SK-N-SH treated with all-trans-retinoic acid at 6 μM for 48 hours (cell line): ENCODE measurements around the gene ADCYAP1R1.

ENCODE experiments used
- ATAC-seq: fragments of 200-7000 bp; cut with Tn5 transposase; 3 replicates; pipeline ENCODE4 v1.9.1; 2020; ENCODE audit warnings: mild to moderate bottlenecking, moderate library complexity
- CSDC2 ChIP-seq: fragments of 250-450 bp; sonication (Bioruptor Pico); IDR thresholded peaks from 2 replicates; pipeline ENCODE4 v1.5.0; 2020; ENCODE audit warnings: mild to moderate bottlenecking, moderate library complexity
- ESRRG ChIP-seq: fragments of 250-450 bp; sonication (Bioruptor Pico); IDR thresholded peaks from 2 replicates; pipeline ENCODE4 v1.6.1; 2021; ENCODE audit warnings: mild to moderate bottlenecking
- GLIS3 ChIP-seq: fragments of 250-450 bp; sonication (Bioruptor Pico); IDR thresholded peaks from 2 replicates; pipeline ENCODE4 v1.5.0; 2020; ENCODE audit warnings: mild to moderate bottlenecking, moderate library complexity
- ISL1 ChIP-seq: fragments of 250-450 bp; sonication (Bioruptor Pico); IDR thresholded peaks from 2 replicates; pipeline ENCODE4 v2.1.2; 2022; ENCODE audit warnings: mild to moderate bottlenecking, moderate library complexity
- OSR1 ChIP-seq: fragments of 250-450 bp; sonication (Bioruptor Pico); IDR thresholded peaks from 2 replicates; pipeline ENCODE4 v1.8.0; 2022; ENCODE audit warnings: moderate library complexity, mild to moderate bottlenecking, inconsistent platforms
- PATZ1 ChIP-seq: fragments of 250-450 bp; sonication (Bioruptor Pico); IDR thresholded peaks from 2 replicates; pipeline ENCODE4 v1.8.0; 2020; ENCODE audit warnings: mild to moderate bottlenecking, moderate library complexity, borderline replicate concordance
- PPARA ChIP-seq: fragments of 250-450 bp; sonication (Bioruptor Pico); IDR thresholded peaks from 2 replicates; pipeline ENCODE4 v1.5.0; 2020; ENCODE audit warnings: mild to moderate bottlenecking, borderline replicate concordance
- SNAI2 ChIP-seq: fragments of 250-450 bp; sonication (Bioruptor Pico); IDR thresholded peaks from 2 replicates; pipeline ENCODE4 v1.5.0; 2020; ENCODE audit warnings: mild to moderate bottlenecking, moderate library complexity
- TCF4 ChIP-seq: fragments of 250-450 bp; sonication (Bioruptor Pico); IDR thresholded peaks from 2 replicates; pipeline ENCODE4 v1.8.0; 2021; ENCODE audit warnings: mild to moderate bottlenecking, moderate library complexity, borderline replicate concordance
- TOX ChIP-seq: fragments of 250-450 bp; sonication (Bioruptor Pico); IDR thresholded peaks from 2 replicates; pipeline ENCODE4 v1.8.0; 2021; ENCODE audit warnings: mild to moderate bottlenecking, moderate library complexity, borderline replicate concordance
- ZC3H10 ChIP-seq: fragments of 250-450 bp; sonication (Bioruptor Pico); IDR thresholded peaks from 2 replicates; pipeline ENCODE4 v1.5.1; 2021; ENCODE audit warnings: mild to moderate bottlenecking, moderate library complexity
- ZFP3 ChIP-seq: fragments of 250-450 bp; sonication (Bioruptor Pico); IDR thresholded peaks from 2 replicates; pipeline ENCODE4 v1.5.0; 2020; ENCODE audit warnings: mild to moderate bottlenecking, moderate library complexity
- ZFP30 ChIP-seq: fragments of 450-650 bp; formaldehyde crosslinking; IDR thresholded peaks from 2 replicates; pipeline ENCODE4 v1.5.0; 2022; ENCODE audit warnings: mild to moderate bottlenecking, moderate library complexity
- ZNF565 ChIP-seq: fragments of 450-650 bp; formaldehyde crosslinking; conservative IDR thresholded peaks from 2 replicates; pipeline ENCODE4 v1.5.0; 2020; ENCODE audit warnings: low read depth, mild to moderate bottlenecking, moderate library complexity
- ZNF8 ChIP-seq: fragments of 450-650 bp; formaldehyde crosslinking; IDR thresholded peaks from 2 replicates; pipeline ENCODE4 v1.5.0; 2020; ENCODE audit warnings: mild to moderate bottlenecking, moderate library complexity
- TF ChIP-seq, protein P1 (sequence below): fragments of 250-450 bp; sonication (Bioruptor Pico); IDR thresholded peaks from 2 replicates; pipeline ENCODE4 v1.5.1; 2020; ENCODE audit warnings: low read depth, mild to moderate bottlenecking, moderate library complexity
- TF ChIP-seq, protein P2 (sequence below): fragments of 250-450 bp; sonication (Bioruptor Pico); IDR thresholded peaks from 2 replicates; pipeline ENCODE4 v1.8.0; 2021; ENCODE audit warnings: low read depth, mild to moderate bottlenecking, moderate library complexity, borderline replicate concordance
- TF ChIP-seq, protein P3 (sequence below): fragments of 250-450 bp; sonication (Bioruptor Pico); IDR thresholded peaks from 2 replicates; pipeline ENCODE4 v1.5.0; 2020; ENCODE audit warnings: mild to moderate bottlenecking, moderate library complexity
- TF ChIP-seq, protein P4 (sequence below): fragments of 250-450 bp; sonication (Bioruptor Pico); IDR thresholded peaks from 2 replicates; pipeline ENCODE4 v1.5.1; 2021; ENCODE audit warnings: mild to moderate bottlenecking, moderate library complexity

Gene ADCYAP1R1

DNA sequence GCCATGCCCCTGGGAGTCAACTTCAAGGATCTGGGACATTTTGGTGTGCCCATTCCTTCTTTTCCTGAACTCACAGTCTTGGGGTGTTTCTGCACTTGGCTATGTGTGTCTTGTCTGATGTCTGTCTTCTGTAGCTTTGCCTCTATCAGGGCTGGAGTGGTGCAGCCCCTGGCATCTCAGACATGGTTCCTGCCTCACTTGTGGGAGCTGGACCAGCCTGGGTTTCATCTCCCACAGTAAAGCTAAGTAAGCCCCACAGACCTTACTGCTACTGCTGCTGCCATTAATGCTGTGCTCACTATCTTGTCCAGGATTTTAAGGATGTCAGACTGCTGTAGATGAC lies 59.0 kb downstream of the ADCYAP1R1 start:
- TF ChIP-seq ZNF565 (CRISPR knock-in tag), result no peak
- no peak for ATAC-seq

GRCh38 chr7:31113660-31114059 lies 61.6 kb downstream of the ADCYAP1R1 start:
- TF ChIP-seq ESRRG (CRISPR knock-in tag) (no peak), GLIS3 (CRISPR knock-in tag) (no peak), ZNF565 (CRISPR knock-in tag) (no peak), ZFP3 (CRISPR knock-in tag) (no peak)
- TF ChIP-seq, protein P1, sequence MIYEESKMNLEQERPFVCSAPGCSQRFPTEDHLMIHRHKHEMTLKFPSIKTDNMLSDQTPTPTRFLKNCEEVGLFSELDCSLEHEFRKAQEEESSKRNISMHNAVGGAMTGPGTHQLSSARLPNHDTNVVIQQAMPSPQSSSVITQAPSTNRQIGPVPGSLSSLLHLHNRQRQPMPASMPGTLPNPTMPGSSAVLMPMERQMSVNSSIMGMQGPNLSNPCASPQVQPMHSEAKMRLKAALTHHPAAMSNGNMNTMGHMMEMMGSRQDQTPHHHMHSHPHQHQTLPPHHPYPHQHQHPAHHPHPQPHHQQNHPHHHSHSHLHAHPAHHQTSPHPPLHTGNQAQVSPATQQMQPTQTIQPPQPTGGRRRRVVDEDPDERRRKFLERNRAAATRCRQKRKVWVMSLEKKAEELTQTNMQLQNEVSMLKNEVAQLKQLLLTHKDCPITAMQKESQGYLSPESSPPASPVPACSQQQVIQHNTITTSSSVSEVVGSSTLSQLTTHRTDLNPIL (CRISPR knock-in tag), result no peak
- TF ChIP-seq, protein P2, sequence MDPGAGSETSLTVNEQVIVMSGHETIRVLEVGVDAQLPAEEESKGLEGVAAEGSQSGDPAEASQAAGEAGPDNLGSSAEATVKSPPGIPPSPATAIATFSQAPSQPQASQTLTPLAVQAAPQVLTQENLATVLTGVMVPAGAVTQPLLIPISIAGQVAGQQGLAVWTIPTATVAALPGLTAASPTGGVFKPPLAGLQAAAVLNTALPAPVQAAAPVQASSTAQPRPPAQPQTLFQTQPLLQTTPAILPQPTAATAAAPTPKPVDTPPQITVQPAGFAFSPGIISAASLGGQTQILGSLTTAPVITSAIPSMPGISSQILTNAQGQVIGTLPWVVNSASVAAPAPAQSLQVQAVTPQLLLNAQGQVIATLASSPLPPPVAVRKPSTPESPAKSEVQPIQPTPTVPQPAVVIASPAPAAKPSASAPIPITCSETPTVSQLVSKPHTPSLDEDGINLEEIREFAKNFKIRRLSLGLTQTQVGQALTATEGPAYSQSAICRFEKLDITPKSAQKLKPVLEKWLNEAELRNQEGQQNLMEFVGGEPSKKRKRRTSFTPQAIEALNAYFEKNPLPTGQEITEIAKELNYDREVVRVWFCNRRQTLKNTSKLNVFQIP (CRISPR knock-in tag), result no peak
- TF ChIP-seq, protein P3, sequence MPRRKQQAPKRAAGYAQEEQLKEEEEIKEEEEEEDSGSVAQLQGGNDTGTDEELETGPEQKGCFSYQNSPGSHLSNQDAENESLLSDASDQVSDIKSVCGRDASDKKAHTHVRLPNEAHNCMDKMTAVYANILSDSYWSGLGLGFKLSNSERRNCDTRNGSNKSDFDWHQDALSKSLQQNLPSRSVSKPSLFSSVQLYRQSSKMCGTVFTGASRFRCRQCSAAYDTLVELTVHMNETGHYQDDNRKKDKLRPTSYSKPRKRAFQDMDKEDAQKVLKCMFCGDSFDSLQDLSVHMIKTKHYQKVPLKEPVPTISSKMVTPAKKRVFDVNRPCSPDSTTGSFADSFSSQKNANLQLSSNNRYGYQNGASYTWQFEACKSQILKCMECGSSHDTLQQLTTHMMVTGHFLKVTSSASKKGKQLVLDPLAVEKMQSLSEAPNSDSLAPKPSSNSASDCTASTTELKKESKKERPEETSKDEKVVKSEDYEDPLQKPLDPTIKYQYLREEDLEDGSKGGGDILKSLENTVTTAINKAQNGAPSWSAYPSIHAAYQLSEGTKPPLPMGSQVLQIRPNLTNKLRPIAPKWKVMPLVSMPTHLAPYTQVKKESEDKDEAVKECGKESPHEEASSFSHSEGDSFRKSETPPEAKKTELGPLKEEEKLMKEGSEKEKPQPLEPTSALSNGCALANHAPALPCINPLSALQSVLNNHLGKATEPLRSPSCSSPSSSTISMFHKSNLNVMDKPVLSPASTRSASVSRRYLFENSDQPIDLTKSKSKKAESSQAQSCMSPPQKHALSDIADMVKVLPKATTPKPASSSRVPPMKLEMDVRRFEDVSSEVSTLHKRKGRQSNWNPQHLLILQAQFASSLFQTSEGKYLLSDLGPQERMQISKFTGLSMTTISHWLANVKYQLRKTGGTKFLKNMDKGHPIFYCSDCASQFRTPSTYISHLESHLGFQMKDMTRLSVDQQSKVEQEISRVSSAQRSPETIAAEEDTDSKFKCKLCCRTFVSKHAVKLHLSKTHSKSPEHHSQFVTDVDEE, result no peak
- TF ChIP-seq, all 23 proteins: peak for 0
- no peak for ATAC-seq

DNA sequence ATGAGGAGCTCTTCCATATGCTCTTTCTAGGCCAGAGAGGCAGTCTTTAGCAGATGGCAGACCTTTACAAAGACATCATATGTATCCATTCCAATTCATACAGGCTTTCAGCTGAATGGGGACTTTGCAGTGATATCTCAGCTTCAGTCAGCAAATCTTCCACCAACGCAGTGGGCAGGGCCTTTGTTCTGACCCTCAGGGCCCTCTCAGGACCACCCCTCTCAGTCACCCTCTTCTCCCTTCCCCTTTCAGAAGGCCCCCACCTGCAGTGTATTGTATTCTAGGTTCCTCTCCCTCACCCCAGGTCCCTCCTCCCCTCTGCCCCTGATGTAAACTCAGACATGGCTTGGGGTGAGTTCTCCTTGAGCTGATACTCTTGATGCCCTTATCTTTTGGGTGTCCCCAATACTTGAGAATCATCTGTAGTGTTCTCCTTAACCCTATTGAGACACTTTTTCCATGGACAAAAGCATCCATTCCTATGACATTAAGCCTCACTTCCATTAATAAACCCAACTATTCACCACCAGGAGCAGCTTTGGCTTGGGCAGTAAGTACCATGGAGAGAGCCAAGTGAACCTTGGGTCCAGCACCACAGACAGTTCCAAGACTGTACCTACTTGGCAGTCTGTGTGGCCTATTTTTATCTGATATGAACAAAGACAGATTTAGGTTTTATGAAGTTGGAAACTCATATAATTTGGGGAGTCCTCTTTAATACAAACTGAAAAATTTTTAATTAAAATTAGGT lies 62.7 kb downstream of the ADCYAP1R1 start:
- ATAC-seq, result peak; percentile 86
- TF ChIP-seq ZNF8 (CRISPR knock-in tag) (peak; percentile 51; the same call in 1 of the 2 replicates), PATZ1 (CRISPR knock-in tag) (peak; percentile 77; the same call in 1 of the 2 replicates), TCF4 (CRISPR knock-in tag) (no peak), ISL1 (CRISPR knock-in tag) (peak; percentile 70), ESRRG (CRISPR knock-in tag) (no peak), OSR1 (peak; percentile 79; the same call in 1 of the 2 replicates), ZC3H10 (CRISPR knock-in tag) (peak; percentile 66; the same call in 1 of the 2 replicates), ZFP3 (CRISPR knock-in tag) (peak; percentile 82), GLIS3 (CRISPR knock-in tag) (no peak), CSDC2 (CRISPR knock-in tag) (peak; percentile 99), TOX (CRISPR knock-in tag) (peak; percentile 65; the same call in 1 of the 2 replicates), PPARA (CRISPR knock-in tag) (peak; percentile 86; the same call in 1 of the 2 replicates), SNAI2 (CRISPR knock-in tag) (peak; percentile 99), ZNF565 (CRISPR knock-in tag) (peak; percentile 76; the same call in 1 of the 2 replicates), ZFP30 (CRISPR knock-in tag) (peak; percentile 58; the same call in 1 of the 2 replicates)
- TF ChIP-seq, protein P1 (CRISPR knock-in tag), result peak; percentile 65; the same call in 1 of the 2 replicates
- TF ChIP-seq, protein P3, result peak; percentile 85
- TF ChIP-seq, protein P2 (CRISPR knock-in tag), result peak; percentile 94; the same call in 1 of the 2 replicates
- TF ChIP-seq, protein P4, sequence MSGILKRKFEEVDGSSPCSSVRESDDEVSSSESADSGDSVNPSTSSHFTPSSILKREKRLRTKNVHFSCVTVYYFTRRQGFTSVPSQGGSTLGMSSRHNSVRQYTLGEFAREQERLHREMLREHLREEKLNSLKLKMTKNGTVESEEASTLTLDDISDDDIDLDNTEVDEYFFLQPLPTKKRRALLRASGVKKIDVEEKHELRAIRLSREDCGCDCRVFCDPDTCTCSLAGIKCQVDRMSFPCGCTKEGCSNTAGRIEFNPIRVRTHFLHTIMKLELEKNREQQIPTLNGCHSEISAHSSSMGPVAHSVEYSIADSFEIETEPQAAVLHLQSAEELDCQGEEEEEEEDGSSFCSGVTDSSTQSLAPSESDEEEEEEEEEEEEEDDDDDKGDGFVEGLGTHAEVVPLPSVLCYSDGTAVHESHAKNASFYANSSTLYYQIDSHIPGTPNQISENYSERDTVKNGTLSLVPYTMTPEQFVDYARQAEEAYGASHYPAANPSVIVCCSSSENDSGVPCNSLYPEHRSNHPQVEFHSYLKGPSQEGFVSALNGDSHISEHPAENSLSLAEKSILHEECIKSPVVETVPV, result no peak
